SK-N-SH treated with all-trans-retinoic acid at 6 μM for 48 hours (cell line): ENCODE results near the gene BPIFB4.
"Not testable (repeated sequence)": the region's sequence is repeated elsewhere in the genome, so short reads cannot be mapped to it uniquely, and the experiment has no call there.

Source experiments
- ATAC-seq: fragments of 200-7000 bp; cut with Tn5 transposase; 3 replicates; pipeline ENCODE4 v1.9.1; 2020; ENCODE audit warnings: mild to moderate bottlenecking, moderate library complexity
- CREB5 ChIP-seq: fragments of 250-450 bp; sonication (Bioruptor Pico); IDR thresholded peaks from 2 replicates; pipeline ENCODE4 v1.5.1; 2020; ENCODE audit warnings: low read depth, mild to moderate bottlenecking, moderate library complexity
- CSDC2 ChIP-seq: fragments of 250-450 bp; sonication (Bioruptor Pico); IDR thresholded peaks from 2 replicates; pipeline ENCODE4 v1.5.0; 2020; ENCODE audit warnings: mild to moderate bottlenecking, moderate library complexity
- CSRNP3 ChIP-seq: fragments of 250-450 bp; sonication (Bioruptor Pico); IDR thresholded peaks from 2 replicates; pipeline ENCODE4 v1.5.1; 2021; ENCODE audit warnings: mild to moderate bottlenecking, moderate library complexity
- GLIS3 ChIP-seq: fragments of 250-450 bp; sonication (Bioruptor Pico); IDR thresholded peaks from 2 replicates; pipeline ENCODE4 v1.5.0; 2020; ENCODE audit warnings: mild to moderate bottlenecking, moderate library complexity
- PATZ1 ChIP-seq: fragments of 250-450 bp; sonication (Bioruptor Pico); IDR thresholded peaks from 2 replicates; pipeline ENCODE4 v1.8.0; 2020; ENCODE audit warnings: mild to moderate bottlenecking, moderate library complexity, borderline replicate concordance
- POU6F1 ChIP-seq: fragments of 250-450 bp; sonication (Bioruptor Pico); IDR thresholded peaks from 2 replicates; pipeline ENCODE4 v1.8.0; 2021; ENCODE audit warnings: low read depth, mild to moderate bottlenecking, moderate library complexity, borderline replicate concordance
- PPARA ChIP-seq: fragments of 250-450 bp; sonication (Bioruptor Pico); IDR thresholded peaks from 2 replicates; pipeline ENCODE4 v1.5.0; 2020; ENCODE audit warnings: mild to moderate bottlenecking, borderline replicate concordance
- SNAI2 ChIP-seq: fragments of 250-450 bp; sonication (Bioruptor Pico); IDR thresholded peaks from 2 replicates; pipeline ENCODE4 v1.5.0; 2020; ENCODE audit warnings: mild to moderate bottlenecking, moderate library complexity
- TCF4 ChIP-seq: fragments of 250-450 bp; sonication (Bioruptor Pico); IDR thresholded peaks from 2 replicates; pipeline ENCODE4 v1.8.0; 2021; ENCODE audit warnings: mild to moderate bottlenecking, moderate library complexity, borderline replicate concordance
- TOX ChIP-seq: fragments of 250-450 bp; sonication (Bioruptor Pico); IDR thresholded peaks from 2 replicates; pipeline ENCODE4 v1.8.0; 2021; ENCODE audit warnings: mild to moderate bottlenecking, moderate library complexity, borderline replicate concordance
- TSHZ2 ChIP-seq: fragments of 250-450 bp; sonication (Bioruptor Pico); IDR thresholded peaks from 2 replicates; pipeline ENCODE4 v1.5.0; 2020; ENCODE audit warnings: mild to moderate bottlenecking, moderate library complexity
- ZC3H10 ChIP-seq: fragments of 250-450 bp; sonication (Bioruptor Pico); IDR thresholded peaks from 2 replicates; pipeline ENCODE4 v1.5.1; 2021; ENCODE audit warnings: mild to moderate bottlenecking, moderate library complexity
- ZFP3 ChIP-seq: fragments of 250-450 bp; sonication (Bioruptor Pico); IDR thresholded peaks from 2 replicates; pipeline ENCODE4 v1.5.0; 2020; ENCODE audit warnings: mild to moderate bottlenecking, moderate library complexity
- ZFP30 ChIP-seq: fragments of 450-650 bp; formaldehyde crosslinking; IDR thresholded peaks from 2 replicates; pipeline ENCODE4 v1.5.0; 2022; ENCODE audit warnings: mild to moderate bottlenecking, moderate library complexity
- ZNF565 ChIP-seq: fragments of 450-650 bp; formaldehyde crosslinking; conservative IDR thresholded peaks from 2 replicates; pipeline ENCODE4 v1.5.0; 2020; ENCODE audit warnings: low read depth, mild to moderate bottlenecking, moderate library complexity
- ZNF70 ChIP-seq: fragments of 450-650 bp; formaldehyde crosslinking; IDR thresholded peaks from 2 replicates; pipeline ENCODE4 v1.5.0; 2020; ENCODE audit warnings: mild to moderate bottlenecking, moderate library complexity
- ZNF8 ChIP-seq: fragments of 450-650 bp; formaldehyde crosslinking; IDR thresholded peaks from 2 replicates; pipeline ENCODE4 v1.5.0; 2020; ENCODE audit warnings: mild to moderate bottlenecking, moderate library complexity

Gene BPIFB4

GRCh38 chr20:33113387-33113908 is 34.0 kb downstream of the BPIFB4 start:
- ATAC-seq, result no peak
- no peak for TF ChIP-seq ZC3H10 (CRISPR knock-in tag)
- TF ChIP-seq ZFP3, result no peak
- TF ChIP-seq ZFP30, result no peak
- no peak for TF ChIP-seq TSHZ2 (CRISPR knock-in tag)
- TF ChIP-seq ZNF8 (CRISPR knock-in tag), result no peak
- no peak for TF ChIP-seq POU6F1 (CRISPR knock-in tag)
- TF ChIP-seq PATZ1, result no peak
- TF ChIP-seq ZNF565 (CRISPR knock-in tag), result no peak
- TF ChIP-seq TOX (CRISPR knock-in tag), result no peak
- no peak for TF ChIP-seq PPARA (CRISPR knock-in tag)

GRCh38 chr20:33115501-33115900 is 36.1 kb downstream of the BPIFB4 start:
- not testable (repeated sequence) for ATAC-seq

GRCh38 chr20:33119725-33120720 is 40.6 kb downstream of the BPIFB4 start:
- TF ChIP-seq CSRNP3 (CRISPR knock-in tag) (no peak), CREB5 (CRISPR knock-in tag) (no peak), TCF4 (no peak), CSDC2 (CRISPR knock-in tag) (no peak), POU6F1 (CRISPR knock-in tag) (no peak), GLIS3 (CRISPR knock-in tag) (no peak)
- TF ChIP-seq, all 23 proteins: peak for 0
- no peak for ATAC-seq

- no peak for ATAC-seq
- TF ChIP-seq ZC3H10 (CRISPR knock-in tag), result no peak
- TF ChIP-seq SNAI2 (CRISPR knock-in tag), result no peak
- no peak for TF ChIP-seq TCF4
- no peak for TF ChIP-seq ZNF70 (CRISPR knock-in tag)
- TF ChIP-seq POU6F1 (CRISPR knock-in tag), result no peak
- no peak for TF ChIP-seq CSDC2 (CRISPR knock-in tag)
- TF ChIP-seq PATZ1, result no peak
Observed at GRCh38 chr20:33120934-33121333, 41.5 kb downstream of the BPIFB4 start.
